ENCODE measurements around the gene NSG1.

Gene NSG1

GRCh38 chr4:4395371-4395770 lies 8.5 kb downstream of the NSG1 start:
- DNase-seq (ENCODE audit: low read depth, low spot score), result no peak

GRCh38 chr4:4395849-4396627 lies 9.1 kb downstream of the NSG1 start:
- no peak for DNase-seq (ENCODE audit: low read depth, low spot score)
- no peak overlapping the region for H3K27ac ChIP-seq

More at GRCh38 chr4:4395371-4395770, 8.5 kb downstream of the NSG1 start:
- H3K27ac ChIP-seq, result no peak overlapping the region

- no peak overlapping the region for H3K27ac ChIP-seq
Observed at GRCh38 chr4:4396628-4397440, 9.9 kb downstream of the NSG1 start.

DNA sequence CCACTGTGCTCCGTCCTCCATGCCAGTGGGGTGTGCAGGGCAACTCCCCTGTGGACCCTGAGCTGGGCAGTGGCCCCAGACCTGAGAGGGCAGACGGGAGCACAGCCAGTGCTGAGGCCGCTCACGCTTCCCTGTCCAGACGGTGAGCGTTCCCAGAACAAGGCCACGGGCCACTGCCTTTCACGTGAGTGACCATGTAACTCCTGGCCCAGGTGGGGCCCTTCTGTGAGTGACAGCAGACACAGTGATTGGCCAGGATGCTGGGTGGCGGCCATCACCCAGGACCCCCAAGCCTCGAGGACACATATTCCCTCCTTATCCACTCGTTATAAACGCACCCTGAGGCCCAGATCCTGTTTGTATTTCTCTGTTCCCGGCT lies 10.5 kb downstream of the NSG1 start:
- no peak overlapping the region for H3K27ac ChIP-seq
- no peak for DNase-seq (ENCODE audit: low read depth, low spot score)

More at GRCh38 chr4:4396628-4397440, 9.9 kb downstream of the NSG1 start:
- DNase-seq (ENCODE audit: low read depth, low spot score), result no peak

- DNase-seq (ENCODE audit: low read depth, low spot score), result no peak
- no peak overlapping the region for H3K27ac ChIP-seq
Observed at GRCh38 chr4:4398430-4398829, 11.5 kb downstream of the NSG1 start.

- DNase-seq (ENCODE audit: low read depth, low spot score), result no peak
- no peak overlapping the region for H3K27ac ChIP-seq
Observed at GRCh38 chr4:4401036-4401435, 14.1 kb downstream of the NSG1 start.

GRCh38 chr4:4402966-4403365 lies 16.1 kb downstream of the NSG1 start:
- no peak for DNase-seq (ENCODE audit: low read depth, low spot score)
- no peak overlapping the region for H3K27ac ChIP-seq

GRCh38 chr4:4405358-4405962 lies 18.6 kb downstream of the NSG1 start:
- DNase-seq (ENCODE audit: low read depth, low spot score), result no peak
- no peak overlapping the region for H3K27ac ChIP-seq

- no peak for DNase-seq (ENCODE audit: low read depth, low spot score)
- H3K27ac ChIP-seq, result no peak overlapping the region
Observed at GRCh38 chr4:4406455-4407298, 19.8 kb downstream of the NSG1 start.

DNA sequence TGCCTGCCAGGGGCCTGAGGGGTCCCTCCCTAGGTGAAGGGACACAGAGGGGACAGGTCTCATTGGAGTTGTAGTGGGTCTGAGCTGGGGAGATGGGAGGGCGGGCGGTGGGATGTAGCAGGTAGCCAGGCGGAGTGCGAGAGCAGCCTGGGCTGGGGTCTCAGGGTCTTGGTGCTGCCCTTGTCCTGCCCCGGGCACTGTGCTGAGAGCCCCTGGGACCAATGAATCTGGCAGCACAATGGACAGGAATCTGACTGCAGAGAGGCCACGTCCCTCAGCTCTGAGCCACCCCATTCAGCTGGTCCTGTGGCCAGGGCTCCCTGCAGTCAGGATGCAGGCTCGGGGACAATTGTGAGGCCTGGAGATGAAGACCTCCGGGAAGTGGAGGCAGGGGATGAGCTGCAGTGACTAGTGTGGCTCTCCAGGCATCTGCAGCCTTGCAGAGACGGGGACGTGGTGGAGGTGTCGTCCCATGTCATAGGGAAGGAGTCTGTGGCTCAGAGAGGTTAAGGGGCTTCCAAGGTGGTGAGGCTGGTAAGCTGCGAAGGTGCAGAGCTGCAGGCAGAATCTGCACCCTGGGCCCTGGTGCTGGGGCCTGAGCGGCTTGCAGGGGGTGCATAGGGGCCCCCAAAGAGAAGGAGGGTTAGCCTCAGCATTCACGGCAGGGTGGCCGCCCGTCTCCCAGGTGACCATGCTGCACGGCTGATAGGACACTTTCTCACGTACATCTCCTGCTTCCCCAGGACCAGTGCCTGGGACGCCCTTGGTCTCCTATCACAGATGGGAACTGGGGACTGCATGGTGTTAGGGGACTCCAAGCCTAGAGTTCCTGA lies 20.6 kb downstream of the NSG1 start:
- H3K27ac ChIP-seq, result no peak overlapping the region
- DNase-seq (ENCODE audit: low read depth, low spot score), result no peak

GRCh38 chr4:4408132-4408523 lies 21.2 kb downstream of the NSG1 start:
- no peak overlapping the region for H3K27ac ChIP-seq
- no peak for DNase-seq (ENCODE audit: low read depth, low spot score)

GRCh38 chr4:4408576-4409335 lies 21.9 kb downstream of the NSG1 start:
- DNase-seq (ENCODE audit: low read depth, low spot score), result no peak
- no peak overlapping the region for H3K27ac ChIP-seq

GRCh38 chr4:4409416-4410115 lies 22.7 kb downstream of the NSG1 start:
- H3K27ac ChIP-seq, result no peak overlapping the region
- DNase-seq (ENCODE audit: low read depth, low spot score), result no peak

DNA sequence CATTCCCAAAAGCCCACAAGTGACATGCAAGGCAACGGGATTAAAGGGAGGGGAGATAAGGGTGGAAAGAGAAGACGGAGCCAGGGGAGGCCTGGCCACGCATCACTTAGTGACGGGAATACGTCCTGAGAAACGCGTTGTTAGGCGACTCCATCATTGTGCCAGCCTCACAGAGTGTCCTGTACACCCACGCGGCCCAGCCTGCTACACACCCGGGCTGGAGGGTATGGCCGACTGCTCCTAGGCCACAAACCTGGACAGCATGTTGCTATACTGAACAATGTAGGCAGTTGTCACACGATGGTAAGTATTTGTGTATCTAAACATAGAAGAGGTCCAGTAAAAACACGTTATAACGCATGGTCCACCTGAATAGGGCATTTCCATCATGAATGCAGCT lies 23.4 kb downstream of the NSG1 start:
- no peak for DNase-seq (ENCODE audit: low read depth, low spot score)
- H3K27ac ChIP-seq, result no peak overlapping the region

- no peak overlapping the region for H3K27ac ChIP-seq
- no peak for DNase-seq (ENCODE audit: low read depth, low spot score)
Observed at GRCh38 chr4:4411906-4412305, 25.0 kb downstream of the NSG1 start.

DNA sequence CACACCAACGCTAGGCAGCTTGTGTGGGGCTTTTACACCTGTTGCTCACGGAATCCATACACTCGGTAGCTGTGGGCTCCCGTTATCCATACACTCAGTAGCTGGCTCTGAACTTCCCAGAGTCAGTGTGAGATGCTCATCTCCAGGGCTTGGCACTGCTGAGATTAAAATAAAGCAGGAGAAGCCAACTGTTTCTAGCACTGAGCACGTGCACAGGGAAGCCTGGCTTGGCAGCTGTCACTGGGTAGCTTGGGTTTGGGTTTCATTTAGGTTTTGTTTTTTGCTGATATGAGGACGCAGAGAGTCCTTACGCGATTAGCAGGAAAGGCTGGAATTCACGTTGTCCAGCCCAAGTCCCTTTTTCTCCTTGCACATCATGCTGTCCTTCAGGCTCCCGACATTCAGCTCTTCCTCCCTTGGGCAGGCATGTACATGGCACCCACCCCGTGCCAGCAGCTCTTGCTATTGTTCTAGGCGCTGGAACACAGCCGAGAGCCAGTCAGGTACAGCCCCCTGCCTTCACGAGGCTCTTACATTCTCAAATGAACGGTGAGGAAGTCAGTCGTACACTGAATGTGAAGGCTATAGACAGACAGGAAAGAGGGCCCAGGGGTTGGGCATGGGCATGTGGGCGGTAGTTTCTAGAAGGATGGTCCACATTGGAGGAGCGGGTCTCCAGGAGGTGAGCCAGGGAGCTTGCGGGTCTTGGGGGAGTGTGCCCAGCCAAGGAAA lies 25.9 kb downstream of the NSG1 start:
- no peak for DNase-seq (ENCODE audit: low read depth, low spot score)
- no peak overlapping the region for H3K27ac ChIP-seq

GRCh38 chr4:4413373-4413725 lies 26.4 kb downstream of the NSG1 start:
- DNase-seq (ENCODE audit: low read depth, low spot score), result no peak
- H3K27ac ChIP-seq, result no peak overlapping the region

- no peak overlapping the region for H3K27ac ChIP-seq
- no peak for DNase-seq (ENCODE audit: low read depth, low spot score)
Observed at GRCh38 chr4:4413806-4414205, 26.9 kb downstream of the NSG1 start.

Data from epithelial cell of prostate (primary cell).